ENCODE results near the gene ATP6V1B1.

DNA sequence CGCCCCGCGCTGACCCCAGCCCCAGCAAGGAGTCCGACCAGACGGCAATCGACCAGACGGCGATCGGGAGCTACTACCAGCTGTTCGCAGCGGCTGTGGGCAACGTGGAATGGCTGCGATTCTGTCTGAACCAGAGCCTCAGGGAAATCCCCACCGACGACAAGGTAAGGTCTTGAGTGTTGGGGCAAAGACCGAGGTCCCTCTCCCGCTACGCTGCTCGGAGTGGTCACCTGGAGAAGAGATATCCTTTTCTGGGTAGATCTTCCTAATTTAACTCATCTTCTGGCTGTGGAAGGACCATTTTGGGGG is 43.4 kb downstream of the ATP6V1B1 start:
- TF ChIP-seq, protein P1, sequence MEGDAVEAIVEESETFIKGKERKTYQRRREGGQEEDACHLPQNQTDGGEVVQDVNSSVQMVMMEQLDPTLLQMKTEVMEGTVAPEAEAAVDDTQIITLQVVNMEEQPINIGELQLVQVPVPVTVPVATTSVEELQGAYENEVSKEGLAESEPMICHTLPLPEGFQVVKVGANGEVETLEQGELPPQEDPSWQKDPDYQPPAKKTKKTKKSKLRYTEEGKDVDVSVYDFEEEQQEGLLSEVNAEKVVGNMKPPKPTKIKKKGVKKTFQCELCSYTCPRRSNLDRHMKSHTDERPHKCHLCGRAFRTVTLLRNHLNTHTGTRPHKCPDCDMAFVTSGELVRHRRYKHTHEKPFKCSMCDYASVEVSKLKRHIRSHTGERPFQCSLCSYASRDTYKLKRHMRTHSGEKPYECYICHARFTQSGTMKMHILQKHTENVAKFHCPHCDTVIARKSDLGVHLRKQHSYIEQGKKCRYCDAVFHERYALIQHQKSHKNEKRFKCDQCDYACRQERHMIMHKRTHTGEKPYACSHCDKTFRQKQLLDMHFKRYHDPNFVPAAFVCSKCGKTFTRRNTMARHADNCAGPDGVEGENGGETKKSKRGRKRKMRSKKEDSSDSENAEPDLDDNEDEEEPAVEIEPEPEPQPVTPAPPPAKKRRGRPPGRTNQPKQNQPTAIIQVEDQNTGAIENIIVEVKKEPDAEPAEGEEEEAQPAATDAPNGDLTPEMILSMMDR (IDR thresholded peaks at IDR 0.05; ENCODE audit: low read length) = no peak
- TF ChIP-seq EZH2 (IDR thresholded peaks at IDR 0.05; ENCODE audit: borderline replicate concordance, low read length) = no peak

All from OCI-LY1 (cell line).